ENCODE results near the gene PMP22. TPM values are rescaled to one million over a fixed set of nuclear protein-coding genes. Genes with fewer than 3 reads are reported as not detected.

The PMP22 gene
- total RNA-seq, 1 experiment from 2014 or later = 28.7 TPM

DNA sequence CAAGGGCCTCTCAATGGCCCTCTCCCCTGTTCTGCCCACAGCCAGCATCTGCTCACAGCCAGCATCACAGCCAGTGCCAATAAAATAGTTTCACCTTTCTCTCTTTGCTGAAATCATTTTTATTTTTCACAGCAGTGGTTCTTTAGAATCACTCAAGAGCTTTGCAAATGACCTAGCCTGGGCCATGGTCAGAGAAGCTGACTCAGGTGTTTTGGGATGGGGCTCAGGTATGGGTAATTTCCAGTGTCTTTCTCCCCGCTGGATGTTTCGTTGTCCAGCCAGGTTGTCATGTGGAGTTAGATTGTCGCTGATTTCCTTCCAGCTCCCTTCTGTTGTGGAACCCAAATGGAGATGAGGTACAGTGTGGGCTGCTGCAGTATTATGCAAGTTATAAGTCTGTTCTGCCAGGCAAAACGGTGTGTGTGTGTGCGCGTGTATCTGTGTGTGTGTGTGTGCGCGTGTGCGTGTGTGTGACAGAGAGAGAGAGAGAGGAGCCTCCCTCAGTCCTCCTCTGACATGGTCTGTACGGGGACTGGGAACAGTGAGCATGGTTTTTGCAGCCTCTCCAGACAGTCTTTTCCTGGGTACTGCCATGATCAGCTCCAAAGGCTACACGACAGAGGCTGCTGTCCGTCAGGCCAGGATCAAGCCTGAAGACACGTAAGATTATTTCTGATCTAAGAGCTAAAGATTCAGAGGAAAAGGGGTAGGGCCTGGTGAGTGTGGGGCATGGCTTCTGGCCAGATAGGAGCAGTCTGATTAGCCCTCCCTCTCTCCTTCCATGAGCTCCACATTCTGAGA is 1.4 kb upstream of the PMP22 start:
- no peak for TF ChIP-seq YY1 (IDR thresholded peaks at IDR 0.05; ENCODE audit: extremely low read depth, insufficient replicate concordance, low read depth, low read length)
- TF ChIP-seq SP1 (IDR thresholded peaks at IDR 0.05; ENCODE audit: low read depth) = no peak
- no peak for TF ChIP-seq CBX3 (IDR thresholded peaks at IDR 0.05; ENCODE audit: low read depth)
- no peak for TF ChIP-seq CEBPB (IDR thresholded peaks at IDR 0.05; ENCODE audit: low read depth)
- no peak for TF ChIP-seq ELF1 (IDR thresholded peaks at IDR 0.05; ENCODE audit: borderline replicate concordance, low read depth)
- no peak for TF ChIP-seq FOSL1 (IDR thresholded peaks at IDR 0.05; ENCODE audit: low read depth)
- TF ChIP-seq EGR1 (IDR thresholded peaks at IDR 0.05; ENCODE audit: low read depth) = no peak
- TF ChIP-seq, protein P1, sequence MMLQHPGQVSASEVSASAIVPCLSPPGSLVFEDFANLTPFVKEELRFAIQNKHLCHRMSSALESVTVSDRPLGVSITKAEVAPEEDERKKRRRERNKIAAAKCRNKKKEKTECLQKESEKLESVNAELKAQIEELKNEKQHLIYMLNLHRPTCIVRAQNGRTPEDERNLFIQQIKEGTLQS (IDR thresholded peaks at IDR 0.05) = no peak
- TF ChIP-seq TCF7L2 (IDR thresholded peaks at IDR 0.05; ENCODE audit: borderline replicate concordance, extremely low read depth, insufficient read depth, insufficient read length) = no peak
- TF ChIP-seq, protein P2, sequence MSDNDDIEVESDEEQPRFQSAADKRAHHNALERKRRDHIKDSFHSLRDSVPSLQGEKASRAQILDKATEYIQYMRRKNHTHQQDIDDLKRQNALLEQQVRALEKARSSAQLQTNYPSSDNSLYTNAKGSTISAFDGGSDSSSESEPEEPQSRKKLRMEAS (IDR thresholded peaks at IDR 0.05) = no peak
- no peak for TF ChIP-seq SIN3A (IDR thresholded peaks at IDR 0.05; ENCODE audit: low read depth)
- TF ChIP-seq, protein P3, sequence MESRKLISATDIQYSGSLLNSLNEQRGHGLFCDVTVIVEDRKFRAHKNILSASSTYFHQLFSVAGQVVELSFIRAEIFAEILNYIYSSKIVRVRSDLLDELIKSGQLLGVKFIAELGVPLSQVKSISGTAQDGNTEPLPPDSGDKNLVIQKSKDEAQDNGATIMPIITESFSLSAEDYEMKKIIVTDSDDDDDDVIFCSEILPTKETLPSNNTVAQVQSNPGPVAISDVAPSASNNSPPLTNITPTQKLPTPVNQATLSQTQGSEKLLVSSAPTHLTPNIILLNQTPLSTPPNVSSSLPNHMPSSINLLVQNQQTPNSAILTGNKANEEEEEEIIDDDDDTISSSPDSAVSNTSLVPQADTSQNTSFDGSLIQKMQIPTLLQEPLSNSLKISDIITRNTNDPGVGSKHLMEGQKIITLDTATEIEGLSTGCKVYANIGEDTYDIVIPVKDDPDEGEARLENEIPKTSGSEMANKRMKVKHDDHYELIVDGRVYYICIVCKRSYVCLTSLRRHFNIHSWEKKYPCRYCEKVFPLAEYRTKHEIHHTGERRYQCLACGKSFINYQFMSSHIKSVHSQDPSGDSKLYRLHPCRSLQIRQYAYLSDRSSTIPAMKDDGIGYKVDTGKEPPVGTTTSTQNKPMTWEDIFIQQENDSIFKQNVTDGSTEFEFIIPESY (IDR thresholded peaks at IDR 0.05; ENCODE audit: extremely low read depth, insufficient replicate concordance, low read length) = no peak
- Histone ChIP-seq H3K9ac (ENCODE audit: low read length) (no peak overlapping the region), H3K36me3 (ENCODE audit: control insufficient read depth in 1 of 2, insufficient read depth in 2 of 2, low read length in 2 of 2) (no peaks in the 10 kb centered on the region), H3K27ac (ENCODE audit: low read depth, low read length) (no peak overlapping the region), H3K9me3 (ENCODE audit: control insufficient read depth in 1 of 2, insufficient read depth in 1 of 2, low read depth in 1 of 2, low read length in 2 of 2) (no peaks in the 10 kb centered on the region), H3K27me3 (ENCODE audit: insufficient read depth, low read length) (no peaks in the 10 kb centered on the region), H3K79me2 (ENCODE audit: insufficient read depth, low read length) (no peaks in the 10 kb centered on the region), H3K4me3 (replicated peaks in 1 of 2; ENCODE audit: low read depth in 1 of 2, low read length in 2 of 2) (no peak overlapping the region), H3K4me2 (ENCODE audit: low read length) (no peak overlapping the region), H3K9me2 (ENCODE audit: insufficient read depth) (no peaks in the 10 kb centered on the region), H4K20me1 (ENCODE audit: insufficient read depth) (no peaks in the 10 kb centered on the region), H3K4me1 (ENCODE audit: control insufficient read depth in 1 of 2, insufficient read depth in 2 of 2, low read length in 2 of 2) (peaks cover 10 to 32% of the 10 kb centered on the region in 2 experiments; a peak in 3 of 4 replicates), H2AFZ (ENCODE audit: low read depth, low read length, poor library complexity, severe bottlenecking) (no peak overlapping the region)
- DNase-seq (ENCODE audit: low read depth, low spot score) (no peak), ATAC-seq (no peak)
- BruUV-seq (replicated peaks) = no TSS peak
- CTCF ChIA-PET = no interaction called here
- RAD21 ChIA-PET (ENCODE audit: low non-redundant PET in 1 of 2, low total read pairs in 2 of 2, uncharacterized antibody in 2 of 2, unreplicated experiment in 2 of 2) = no interaction called here
- POLR2A ChIA-PET = no interaction called here
- intact Hi-C loops (cut with micrococcal nuclease) = loop anchor here (10.0 kb wide), 1 partner anchor 558 kb away; no protein-coding TSS in a partner anchor

All from HCT116 (cell line).